GM12878 (cell line): Measurements from ENCODE around the gene CD79A. TPM values are rescaled to one million over a fixed set of nuclear protein-coding genes. Genes with fewer than 3 reads are reported as not detected.

Experiments used
- ATAC-seq: fragments of 200-7000 bp; cut with Tn5 transposase; 3 replicates; pipeline ENCODE4 v1.9.1; 2020; ENCODE audit warnings: mild to moderate bottlenecking, moderate library complexity
- BruUV-seq: library from RNA; stranded (reverse); fragments of 400-500 nt; replicated peaks from 2 replicates; lab custom pipeline; 2021; lab: Mats Ljungman, UMichigan
- CTCF ChIA-PET: fragments of 300-600 bp; sonication (Branson Sonifier 250); formaldehyde crosslinking; extraction: SDS; loops from one replicate; lab custom pipeline; 2021; ENCODE audit warnings: inconsistent platforms; lab: Yijun Ruan, JAX
- POLR2A ChIA-PET: fragments of 350-600 bp; formaldehyde crosslinking; extraction: SDS; loops from one replicate; lab custom pipeline; 2021; ENCODE audit warnings: inconsistent platforms; lab: Charles Lee
- RAD21 ChIA-PET: fragments of 300-600 bp; sonication (Branson Sonifier 250); formaldehyde crosslinking; loops from one replicate; lab custom pipeline; 2023; ENCODE audit warnings: antibody characterized with exemption; ENCODE audit not compliant: unreplicated experiment; lab: Charles Lee
- SMC1A ChIA-PET: fragments of 300-600 bp; sonication (Branson Sonifier 250); formaldehyde crosslinking; loops from one replicate; lab custom pipeline; 2023; ENCODE audit not compliant: unreplicated experiment, uncharacterized antibody; lab: Charles Lee
- DNase-seq: peaks from one replicate; pipeline ENCODE4 v3.0.0-alpha.2; 2011; ENCODE audit warnings: low read depth, low spot score
- FAIRE-seq: peaks from 3 replicates; lab custom pipeline; 2011; peaks lifted over from hg19 to GRCh38; lab: Jason Lieb, UNC
- H2AFZ ChIP-seq: 2 replicates; pipeline ENCODE4 v1.6.0; 2011; ENCODE audit warnings: low read depth, low read length, control low read depth; ENCODE audit not compliant: control insufficient read depth
- H3K27ac ChIP-seq: 2 replicates; pipeline ENCODE4 v1.5.1; 2011; ENCODE audit warnings: control low read depth; ENCODE audit not compliant: control insufficient read depth, insufficient read depth
- H3K27me3 ChIP-seq, 2 experiments: replicated peaks in 1 of 2; 2 replicates each; pipeline versions ENCODE4 v1.6.0 to v1.6.1; 2011; ENCODE audit warnings: low read length in 1 of 2; ENCODE audit not compliant: control insufficient read depth in 2 of 2, insufficient read depth in 2 of 2
- H3K36me3 ChIP-seq, 2 experiments: 2 replicates each; pipeline ENCODE4 v1.5.1; 2011; ENCODE audit warnings: low read length in 1 of 2; ENCODE audit not compliant: control insufficient read depth in 2 of 2, insufficient read depth in 2 of 2
- H3K4me1 ChIP-seq: 2 replicates; pipeline ENCODE4 v1.6.1; 2011; ENCODE audit warnings: mild to moderate bottlenecking, low read length, moderate library complexity, mixed read lengths; ENCODE audit not compliant: control insufficient read depth, insufficient read depth
- H3K4me2 ChIP-seq: 2 replicates; pipeline ENCODE4 v1.6.0; 2011; ENCODE audit warnings: control low read depth; ENCODE audit not compliant: control insufficient read depth, insufficient read depth
- H3K4me3 ChIP-seq: fragments of 200-600 bp; sonication (generic); 2 replicates; pipeline ENCODE4 v1.5.1; 2016
- H3K79me2 ChIP-seq: 2 replicates; pipeline ENCODE4 v1.6.0; 2011; ENCODE audit warnings: low read length; ENCODE audit not compliant: control insufficient read depth, insufficient read depth
- H3K9ac ChIP-seq: 2 replicates; pipeline ENCODE4 v1.8.0; 2011; ENCODE audit warnings: low read length, control low read depth, mixed read lengths; ENCODE audit not compliant: control insufficient read depth, insufficient read depth
- H3K9me3 ChIP-seq: replicated peaks from 3 replicates; pipeline ENCODE4 v1.5.1; 2011; ENCODE audit warnings: mild to moderate bottlenecking, low read length; ENCODE audit not compliant: control insufficient read depth, insufficient read depth
- H4K20me1 ChIP-seq: 2 replicates; pipeline ENCODE4 v1.6.0; 2011; ENCODE audit not compliant: control insufficient read depth, insufficient read depth
- ATF7 ChIP-seq: fragments of 450-650 bp; IDR thresholded peaks from 2 replicates; pipeline ENCODE4 v1.6.1; 2016; ENCODE audit warnings: low read depth, mild to moderate bottlenecking
- BCL3 ChIP-seq: IDR thresholded peaks from 2 replicates; pipeline ENCODE4 v1.6.1; 2011; ENCODE audit warnings: borderline replicate concordance, low read depth, mild to moderate bottlenecking, moderate library complexity, low read length; ENCODE audit not compliant: insufficient read depth, poor library complexity, severe bottlenecking
- FOXM1 ChIP-seq: IDR thresholded peaks from 2 replicates; pipeline ENCODE4 v1.6.1; 2012; ENCODE audit warnings: low read depth, mild to moderate bottlenecking, inconsistent platforms, low read length, moderate library complexity
- JUNB ChIP-seq: IDR thresholded peaks from 2 replicates; pipeline ENCODE4 v1.6.1; 2016; ENCODE audit warnings: antibody characterized with exemption, mild to moderate bottlenecking
- PBX3 ChIP-seq: IDR thresholded peaks from 2 replicates; pipeline ENCODE4 v1.6.1; 2011; ENCODE audit warnings: mild to moderate bottlenecking, low read depth, low read length, moderate library complexity; ENCODE audit not compliant: insufficient replicate concordance
- PML ChIP-seq: IDR thresholded peaks from 2 replicates; pipeline ENCODE4 v1.6.1; 2012; ENCODE audit warnings: low read length, inconsistent platforms
- POLR2A ChIP-seq: IDR thresholded peaks from 2 replicates; pipeline ENCODE4 v1.6.1; 2011; ENCODE audit warnings: low read depth, mild to moderate bottlenecking, low read length
- POLR2AphosphoS5 ChIP-seq: IDR thresholded peaks from 2 replicates; pipeline ENCODE4 v1.6.1; 2011; ENCODE audit warnings: mild to moderate bottlenecking, low read length, inconsistent platforms
- STAT1 ChIP-seq: fragments of 450-650 bp; conservative IDR thresholded peaks from 2 replicates; pipeline ENCODE4 v1.6.1; 2014; ENCODE audit warnings: antibody characterized with exemption, mild to moderate bottlenecking
- TBL1XR1 ChIP-seq: IDR thresholded peaks from 2 replicates; pipeline ENCODE4 v1.6.1; 2012; ENCODE audit warnings: low read depth, low read length, improper control_type of control experiment
- TCF3 ChIP-seq: IDR thresholded peaks from 2 replicates; pipeline ENCODE4 v1.6.1; 2012; ENCODE audit warnings: low read depth, mild to moderate bottlenecking, low read length, borderline replicate concordance; ENCODE audit not compliant: insufficient read depth
- WGBS: methylation state at CpG from one replicate; pipeline ENCODE4 v1.1.6; 2016; ENCODE audit warnings: low lambda C conversion rate; ENCODE audit not compliant: insufficient replicate concordance, insufficient coverage; ENCODE audit errors: missing lambda C conversion rate; 5-methylcytosine and 5-hydroxymethylcytosine counted together
- in situ Hi-C: fragments of 300-500 bp; cut with MboI; formaldehyde crosslinking; loops from 9 replicates; pipeline ENCODE4 v1.14.3; 2018; ENCODE audit warnings: mixed read lengths
- intact Hi-C: fragments of 100-400 bp; cut with micrococcal nuclease; formaldehyde crosslinking; loops from one replicate; pipeline ENCODE4 v1.14.2; 2022; ENCODE audit not compliant: unreplicated experiment
- polyA plus RNA-seq, 11 experiments: library from polyadenylated mRNA; depleted of rRNA in 4 of 11; unstranded in 6 of 11; stranded (reverse) in 5 of 11; fragments of >200 nt; fragmentation: Nextera tagmentation in 4 of 11; fragmentation: Illumina TruSeq in 1 of 11; extraction: Ambion mirVana in 4 of 11; extraction: Trizol in 1 of 11; gene quantifications; 1 replicate in 1 of 11; 2 replicates in 10 of 11; pipeline versions ENCODE4 v1.2.1 to v1.2.3, GENCODE V29; 2011 to 2016; ENCODE audit warnings: inconsistent platforms in 2 of 11, missing spikeins in 2 of 11, low read depth in 1 of 11
- total RNA-seq, 4 experiments: library from RNA; depleted of rRNA in 3 of 4; stranded (reverse); fragments of >200 nt in 3 of 4; fragmentation: Illumina TruSeq in 1 of 4; extraction: Trizol in 1 of 4; gene quantifications; 2 replicates each; pipeline versions ENCODE4 v1.2.1 to v1.2.3, GENCODE V29; 2013 to 2021

Gene CD79A
- total and polyA plus RNA-seq, 10 of the 15 experiments (the other 5 are each of a cell fraction or from before 2014, with no cell fraction given): 38.8 to 414 (median 282) TPM

GRCh38 chr19:41919948-41920712, 43.1 kb downstream of the CD79A start:
- H3K27me3 ChIP-seq: peaks cover 3 to 6% of the 10 kb centered on the region in 2 experiments; a peak in 3 of 4 replicates
- no TSS peak for BruUV-seq
- H3K4me2 ChIP-seq: no peak overlapping the region
- H3K27ac ChIP-seq: no peak overlapping the region
- ChIA-PET CTCF (no interaction called here), POLR2A (no interaction called here), SMC1A (no interaction called here), RAD21 (interaction anchor here (0.6 kb wide), 1 partner anchor 14 kb away, joined by 3 read pairs; no protein-coding TSS in a partner anchor)
- ATAC-seq (no peak), FAIRE-seq (peak; percentile 72), DNase-seq (no peak)
- no peak overlapping the region for H3K9ac ChIP-seq
- no peaks in the 10 kb centered on the region for H3K79me2 ChIP-seq
- no peaks in the 10 kb centered on the region for H4K20me1 ChIP-seq
- no peak for TF ChIP-seq POLR2AphosphoS5
- no peak for TF ChIP-seq PML
- TF ChIP-seq PBX3: peak; percentile 40
- TF ChIP-seq TBL1XR1: no peak
- no peak for TF ChIP-seq ATF7
- TF ChIP-seq TCF3: peak; percentile 42
- peak; percentile 46; the same call in 1 of the 2 replicates for TF ChIP-seq POLR2A
- peak; percentile 97 for TF ChIP-seq BCL3
- no peak for TF ChIP-seq FOXM1
- no peak for TF ChIP-seq STAT1
- no peak for TF ChIP-seq JUNB
- no peaks in the 10 kb centered on the region; the same call in 2 of the 3 replicates for H3K9me3 ChIP-seq
- H3K4me3 ChIP-seq: no peak overlapping the region
- no peaks in the 10 kb centered on the region for H3K36me3 ChIP-seq
- in situ Hi-C loops (no loop called here), intact Hi-C loops (no loop called here)
- no peak overlapping the region for H2AFZ ChIP-seq
- whole genome bisulfite sequencing: 79% methylated on average over 33 of the region's 33 CpGs
- peaks cover 2% of the 10 kb centered on the region; the same call in 1 of the 2 replicates for H3K4me1 ChIP-seq
